GM06990 (cell line): ENCODE data around the gene CCDC14.
"Not testable (repeated sequence)": the region's sequence is repeated elsewhere in the genome, so short reads cannot be mapped to it uniquely, and the experiment has no call there.

Source experiments
- DNase-seq: peaks from one replicate; pipeline ENCODE4 v3.0.0-alpha.2; 2011; ENCODE audit not compliant: insufficient read length; ENCODE audit errors: extremely low read depth
- H3K27me3 ChIP-seq: replicated peaks from 2 replicates; pipeline ENCODE4 v1.6.0; 2011; ENCODE audit warnings: low read length; ENCODE audit not compliant: control insufficient read depth, insufficient read depth
- H3K36me3 ChIP-seq: 2 replicates; pipeline ENCODE4 v1.5.1; 2011; ENCODE audit warnings: low read length; ENCODE audit not compliant: control insufficient read depth, insufficient read depth
- H3K4me3 ChIP-seq: replicated peaks from 2 replicates; pipeline ENCODE4 v1.5.1; 2011; ENCODE audit warnings: low read depth, mild to moderate bottlenecking, control low read depth, low read length
- CTCF ChIP-seq: IDR thresholded peaks from 2 replicates; pipeline ENCODE4 v1.5.1; 2011; ENCODE audit warnings: low read length, control low read depth, mild to moderate bottlenecking, inconsistent platforms; ENCODE audit not compliant: insufficient read depth, poor library complexity, severe bottlenecking

The CCDC14 gene

GRCh38 chr3:123960781-123961507 lies at the start of gene CCDC14:
TSS of gene CCDC14 (minus strand) at chr3:123961229. CDS start at chr3:123961173, 56 bp downstream.
- peak; percentile 84 for DNase-seq
- H3K27me3 ChIP-seq, result no peaks in the 10 kb centered on the region
- H3K36me3 ChIP-seq, result no peaks in the 10 kb centered on the region
- no peak for TF ChIP-seq CTCF
- H3K4me3 ChIP-seq, result peak within 1 kb of the TSS; percentile 87

- H3K27me3 ChIP-seq, H3K36me3 ChIP-seq, H3K4me3 ChIP-seq, DNase-seq: not testable (repeated sequence)
These were observed 47.3 kb upstream of the CCDC14 start for GRCh38 chr3:124008321-124008720.

- no peaks in the 10 kb centered on the region for H3K36me3 ChIP-seq
- H3K27me3 ChIP-seq, result no peaks in the 10 kb centered on the region
- TF ChIP-seq CTCF, result no peak
- H3K4me3 ChIP-seq, result no peak overlapping the region
- DNase-seq, result no peak
These were observed 46.2 kb upstream of the CCDC14 start for GRCh38 chr3:124007186-124007585.

- not testable (repeated sequence) for H3K4me3 ChIP-seq, H3K27me3 ChIP-seq, H3K36me3 ChIP-seq, DNase-seq
These were observed 41.5 kb upstream of the CCDC14 start for GRCh38 chr3:124002405-124003079.

- H3K4me3 ChIP-seq, H3K36me3 ChIP-seq, H3K27me3 ChIP-seq, DNase-seq: not testable (repeated sequence)
These were observed 40.3 kb upstream of the CCDC14 start for GRCh38 chr3:124001366-124001765.

- H3K4me3 ChIP-seq, result no peak overlapping the region
- H3K36me3 ChIP-seq, result no peaks in the 10 kb centered on the region
- TF ChIP-seq CTCF, result no peak
- DNase-seq, result no peak
- no peaks in the 10 kb centered on the region; the same call in 1 of the 2 replicates for H3K27me3 ChIP-seq
These were observed 36.5 kb upstream of the CCDC14 start for GRCh38 chr3:123997543-123997942.

- no peaks in the 10 kb centered on the region for H3K36me3 ChIP-seq
- no peak for DNase-seq
- H3K4me3 ChIP-seq, result no peak overlapping the region
- H3K27me3 ChIP-seq, result peaks cover 2% of the 10 kb centered on the region
- no peak for TF ChIP-seq CTCF
These were observed 32.8 kb upstream of the CCDC14 start for GRCh38 chr3:123993818-123994217.

- H3K27me3 ChIP-seq, H3K36me3 ChIP-seq, H3K4me3 ChIP-seq, DNase-seq: not testable (repeated sequence)
These were observed 30.9 kb upstream of the CCDC14 start, which contains the start of gene ROPN1 for GRCh38 chr3:123991730-123992588. TSS of gene ROPN1 (minus strand) at chr3:123992124. CDS start at chr3:123980481, 11,643 bp downstream.
